Spleen (tissue), 7 donors: ENCODE data around the gene FUT8.

ENCODE experiments used
- CTCF ChIP-seq, 11 experiments: fragments of 200-600 bp in 7 of 11; fragments of 450-650 bp in 4 of 11; sonication (generic) in 4 of 11; IDR thresholded peaks in 8 of 11; conservative IDR thresholded peaks in 3 of 11; 1 replicate in 7 of 11; 2 replicates in 4 of 11; pipeline versions ENCODE4 v1.4.0 to v1.8.0; 2016 to 2021; ENCODE audit warnings: antibody characterized with exemption in 11 of 11, inconsistent platforms in 4 of 11, mild to moderate bottlenecking in 1 of 11
- POLR2A ChIP-seq, 3 donors: fragments of 450-650 bp; IDR thresholded peaks; one replicate each; pipeline ENCODE4 v1.5.1; 2017; ENCODE audit warnings: antibody characterized with exemption in 3 of 3, mild to moderate bottlenecking in 1 of 3
- donor health status: DM: no; HTN: no; CAD: no; lungs with moderate emphysema.
- donor health status: DM: no; HTN: no; CAD: no.
- donor health status: DM: no; HTN: no; CAD: no.

GRCh38 chr14:65753061-65753460 lies 340.5 kb downstream of the FUT8 start:
- TF ChIP-seq POLR2A (IDR thresholded peaks at IDR 0.05) (no peak), CTCF (IDR thresholded peaks at IDR 0.05 in 8 of 11, conservative IDR thresholded peaks at IDR 0.05 in 3 of 11) (no peak)
